HG03342 (cell line): ENCODE results near the gene SLAMF9.

Source experiments
- ATAC-seq: cut with Tn5 transposase; IDR thresholded peaks from one replicate; pipeline ENCODE4 v1.9.1; 2021; ENCODE audit warnings: mild to moderate bottlenecking, moderate library complexity; ENCODE audit not compliant: unreplicated experiment

The SLAMF9 gene

DNA sequence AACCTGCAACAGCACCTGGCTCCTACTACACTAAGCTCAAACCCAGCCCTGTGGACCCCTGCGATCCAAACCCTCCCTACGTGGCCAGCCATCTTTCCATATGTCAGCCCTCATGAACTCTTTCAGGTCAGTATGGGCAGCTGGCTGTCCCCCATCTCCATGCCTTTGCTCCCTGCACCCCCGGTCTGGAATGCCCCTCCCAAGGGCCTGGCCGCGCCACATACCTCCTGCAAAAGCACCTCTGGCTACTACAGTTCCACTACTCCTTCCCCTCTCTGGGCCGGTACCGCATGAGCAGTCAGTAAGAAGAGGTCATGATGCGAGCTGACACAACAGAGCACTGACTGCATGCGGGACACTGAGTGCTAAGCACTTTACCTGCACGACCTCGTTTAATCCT lies 18.7 kb downstream of the SLAMF9 start:
- ATAC-seq, result no peak

DNA sequence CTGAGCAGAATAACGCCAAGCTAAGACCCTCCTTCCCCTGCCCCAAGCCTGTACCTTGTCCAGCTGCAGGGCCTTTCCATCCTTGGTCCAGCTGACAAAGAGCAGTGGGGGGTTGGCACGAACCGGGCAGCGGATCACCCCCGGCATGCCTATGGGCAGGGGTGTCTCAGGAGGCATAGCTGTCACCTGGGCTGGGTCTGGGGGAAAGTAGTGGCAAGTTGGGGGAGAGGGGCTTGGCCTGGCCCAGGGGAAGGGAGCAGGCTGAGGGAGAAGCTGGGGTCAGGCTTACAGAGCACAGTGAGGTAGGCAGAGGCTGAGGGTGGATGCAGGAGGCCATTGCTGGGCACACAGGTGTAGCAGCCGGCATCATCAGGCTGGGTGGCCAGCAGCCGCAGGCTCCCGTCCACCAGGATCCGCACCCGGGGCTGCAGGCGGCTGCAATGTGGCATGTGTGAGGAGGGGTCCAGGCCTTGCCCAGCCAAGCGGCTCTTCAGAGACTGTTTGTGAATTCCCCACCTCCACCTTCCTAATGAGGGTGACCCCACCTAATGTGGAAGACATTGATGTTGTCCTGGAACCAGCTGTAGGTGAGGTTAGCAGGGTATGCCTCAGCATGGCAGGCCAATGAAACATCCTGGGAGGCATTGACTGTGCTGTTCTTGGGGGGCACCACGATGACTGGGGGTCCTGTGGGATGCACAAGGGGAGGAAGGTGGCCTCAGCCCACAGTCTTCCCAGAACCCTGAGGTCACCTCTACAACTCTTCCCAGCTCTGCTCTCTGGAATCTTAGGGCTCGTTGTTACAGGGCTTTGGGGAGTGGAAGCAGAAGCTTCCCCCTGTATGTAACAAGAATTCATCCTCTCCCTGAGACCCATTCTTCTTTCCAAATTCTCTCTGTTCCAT lies 19.6 kb downstream of the SLAMF9 start:
- ATAC-seq, result no peak

- ATAC-seq, result no peak
These were observed 20.7 kb downstream of the SLAMF9 start for GRCh38 chr1:159933347-159933746.

DNA sequence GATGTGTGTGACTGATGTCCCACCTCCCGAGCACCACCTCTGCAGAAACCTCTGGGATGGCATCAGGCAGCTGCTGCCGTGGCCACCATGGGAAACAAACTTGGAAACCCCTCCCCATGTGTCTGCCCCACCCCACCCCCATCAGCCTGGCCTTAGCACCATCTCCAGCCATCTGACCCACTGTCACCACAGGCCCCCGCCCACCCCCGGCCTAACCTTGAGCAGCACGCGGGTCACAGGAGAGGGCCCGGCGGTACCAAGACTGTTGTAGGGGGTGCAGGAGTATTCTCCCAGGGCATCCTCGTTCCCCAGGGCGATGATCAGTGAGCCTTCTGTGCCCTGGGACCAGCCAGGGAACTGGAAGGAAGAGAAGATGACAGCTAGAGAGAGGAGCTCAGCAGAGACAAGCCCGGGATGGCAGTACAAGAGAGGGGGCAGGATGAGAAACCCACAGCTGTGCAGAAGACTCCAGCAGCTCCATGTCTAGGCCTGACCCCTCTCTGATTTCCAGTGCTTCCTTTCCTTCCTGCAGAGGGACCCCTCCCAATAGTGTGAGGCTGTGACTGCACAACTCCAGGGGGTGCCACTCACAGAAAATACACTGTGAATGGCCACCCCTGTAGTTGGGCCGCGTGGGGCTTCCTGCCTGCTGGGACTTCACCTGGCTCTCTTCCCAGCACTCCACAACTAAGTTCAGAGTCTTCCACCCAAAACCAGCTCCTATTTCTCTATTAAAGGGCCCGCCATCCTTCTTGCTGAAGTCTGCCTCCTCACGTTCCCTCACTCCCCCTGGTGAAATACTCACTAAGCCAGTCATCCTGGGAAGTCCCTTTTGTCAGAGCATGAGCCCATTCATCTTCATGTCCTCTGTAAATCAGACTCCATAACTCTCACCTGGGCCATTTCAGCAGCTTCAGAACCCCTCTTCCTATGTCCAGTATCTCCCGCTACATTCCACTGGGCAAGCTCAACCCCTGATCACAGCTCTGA lies 21.4 kb downstream of the SLAMF9 start:
- ATAC-seq, result no peak

DNA sequence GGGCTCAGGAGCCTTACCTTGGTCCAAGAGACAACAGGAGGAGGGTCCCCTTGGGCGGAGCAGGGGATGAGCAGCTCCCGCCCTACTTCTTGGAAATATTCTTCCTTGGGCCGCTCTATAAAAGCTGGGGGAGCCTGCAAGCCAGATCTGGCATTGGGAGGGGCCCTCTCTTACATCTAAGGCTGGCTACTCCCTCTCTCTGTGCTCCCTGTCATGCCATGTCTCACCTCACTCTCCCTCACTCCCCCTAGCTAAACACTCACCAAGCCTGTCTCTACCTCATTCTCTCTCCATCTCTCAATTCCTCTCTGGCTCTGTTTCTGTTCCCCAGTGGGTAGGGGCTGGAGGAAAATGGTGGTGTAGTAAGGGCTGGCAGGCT lies 22.3 kb downstream of the SLAMF9 start:
- ATAC-seq, result no peak

GRCh38 chr1:159931101-159931794 lies 22.8 kb downstream of the SLAMF9 start:
- no peak for ATAC-seq

DNA sequence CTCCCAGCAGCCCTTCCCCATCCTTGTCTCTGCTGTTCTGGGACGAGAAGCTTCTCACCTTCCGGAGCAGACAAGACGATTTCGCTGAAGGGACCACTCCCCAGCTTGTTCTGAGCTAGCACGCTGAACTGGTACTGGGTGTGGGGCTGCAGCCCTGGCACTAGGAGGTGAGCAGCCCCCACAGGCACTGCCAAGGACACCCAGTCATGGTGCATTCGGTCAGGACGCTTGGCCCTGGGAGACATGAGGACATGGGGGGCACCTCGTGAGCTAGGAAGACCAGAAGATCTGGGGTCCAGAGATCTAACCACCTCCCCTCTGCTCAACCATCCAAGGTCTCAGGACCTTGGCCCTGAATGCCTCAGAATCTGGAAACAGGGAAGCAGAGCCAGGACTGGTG lies 23.4 kb downstream of the SLAMF9 start:
- ATAC-seq, result no peak

- ATAC-seq, result no peak
These were observed 23.8 kb downstream of the SLAMF9 start for GRCh38 chr1:159930216-159930615.

DNA sequence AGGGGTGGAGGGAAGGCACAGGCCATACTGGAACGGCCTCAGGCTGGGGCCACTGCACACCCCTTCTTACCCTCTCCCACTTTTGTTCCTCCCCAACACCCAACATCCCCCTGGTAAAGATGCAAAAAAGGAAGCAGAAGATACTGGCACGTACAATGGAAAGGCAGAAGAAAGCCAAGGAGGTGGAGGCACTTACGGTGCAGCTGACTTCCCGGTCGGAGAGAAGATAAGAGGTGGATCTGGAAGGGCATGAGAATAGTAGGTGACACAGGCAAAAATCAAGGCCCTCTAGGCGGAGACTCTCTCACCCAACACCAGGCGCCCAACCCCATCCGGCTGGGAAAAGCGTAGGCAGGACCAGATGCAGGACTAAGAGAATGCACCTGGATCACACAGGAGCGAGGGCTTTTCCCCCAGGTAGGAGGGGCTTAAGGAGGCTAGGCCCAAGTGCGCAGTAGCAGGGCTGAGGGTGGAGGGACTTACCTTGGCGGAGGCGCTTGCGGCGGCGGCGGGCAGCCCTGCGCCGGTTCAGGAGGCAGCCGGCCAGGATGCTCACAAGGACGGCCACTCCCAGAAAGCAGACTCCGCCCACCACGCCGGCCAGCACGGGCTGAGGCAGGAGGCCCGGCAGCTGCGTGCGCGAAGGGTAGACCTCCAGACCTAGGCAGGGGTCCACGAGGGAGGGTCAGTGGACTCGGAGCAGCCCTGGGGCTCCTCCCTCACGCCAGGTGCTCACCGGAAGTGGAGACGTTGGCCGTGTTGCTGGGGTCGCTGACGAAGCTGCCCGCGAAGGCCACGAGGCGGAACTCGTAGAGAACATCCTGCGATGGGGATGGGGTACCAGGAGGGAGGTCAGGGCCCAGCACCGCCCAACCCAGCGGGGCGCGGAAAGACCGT lies 24.6 kb downstream of the SLAMF9 start:
- ATAC-seq, result no peak

DNA sequence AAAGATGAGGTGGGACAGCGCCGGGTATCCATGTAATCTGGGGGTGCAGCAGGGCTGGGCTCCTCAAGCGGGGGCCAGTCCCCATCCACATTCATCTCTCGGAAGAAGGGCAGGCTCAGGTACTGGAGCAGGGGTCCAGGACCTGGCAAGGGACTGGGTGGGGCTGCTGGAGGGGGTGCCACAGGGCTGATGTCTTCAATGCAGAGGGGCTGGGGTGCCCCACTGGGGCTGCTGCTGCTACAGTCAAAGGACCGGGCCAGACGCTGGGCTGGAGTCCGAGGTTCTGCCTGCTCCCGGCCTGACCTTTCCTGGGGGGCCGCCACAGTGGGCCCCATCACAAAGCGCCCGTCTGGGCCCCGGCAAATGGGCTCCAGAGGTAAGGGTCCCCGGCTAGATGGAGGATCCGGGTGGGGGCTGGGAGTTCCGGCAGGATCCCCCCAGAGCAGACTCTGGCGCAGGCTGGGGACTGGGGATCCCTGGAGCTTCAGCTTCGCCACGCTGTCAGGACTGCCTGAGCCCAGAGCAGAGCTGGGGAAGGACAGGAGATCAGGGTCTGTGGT lies 25.5 kb downstream of the SLAMF9 start:
- ATAC-seq, result no peak

GRCh38 chr1:159927849-159928431 lies 26.1 kb downstream of the SLAMF9 start:
- no peak for ATAC-seq

DNA sequence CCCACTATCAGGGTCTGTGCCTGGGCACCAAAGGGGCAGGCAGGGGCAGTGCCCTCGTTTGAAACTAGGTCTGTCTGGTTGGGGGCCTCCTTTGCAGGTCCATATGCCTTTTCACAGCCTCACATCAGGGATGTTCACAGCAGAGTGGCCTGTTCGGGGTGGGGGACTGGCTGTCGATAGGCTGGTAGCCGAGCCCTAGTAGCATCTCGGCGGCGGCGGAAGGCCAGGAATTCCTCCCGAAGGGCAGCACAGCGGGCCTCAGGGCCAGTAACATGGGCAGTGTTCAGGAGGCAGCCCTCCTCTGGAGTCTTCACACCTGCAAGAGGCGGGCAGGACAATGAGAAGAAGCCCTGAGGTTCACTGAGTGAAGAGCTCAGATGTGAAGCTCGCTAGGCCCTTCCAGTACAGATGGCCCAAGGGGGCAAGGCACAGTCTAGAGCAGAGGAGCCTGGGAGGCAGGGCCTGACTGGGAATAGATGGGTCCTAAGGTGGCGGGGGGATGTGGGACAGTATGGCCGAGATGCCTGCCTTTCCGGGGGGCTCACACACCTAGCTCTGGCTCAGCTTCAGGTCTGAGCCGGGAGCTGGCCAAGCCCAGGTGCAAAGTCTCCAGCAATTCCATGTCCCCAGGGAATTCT lies 26.7 kb downstream of the SLAMF9 start:
- no peak for ATAC-seq

GRCh38 chr1:159925719-159926078 lies 28.3 kb downstream of the SLAMF9 start:
- peak; percentile 1 for ATAC-seq

DNA sequence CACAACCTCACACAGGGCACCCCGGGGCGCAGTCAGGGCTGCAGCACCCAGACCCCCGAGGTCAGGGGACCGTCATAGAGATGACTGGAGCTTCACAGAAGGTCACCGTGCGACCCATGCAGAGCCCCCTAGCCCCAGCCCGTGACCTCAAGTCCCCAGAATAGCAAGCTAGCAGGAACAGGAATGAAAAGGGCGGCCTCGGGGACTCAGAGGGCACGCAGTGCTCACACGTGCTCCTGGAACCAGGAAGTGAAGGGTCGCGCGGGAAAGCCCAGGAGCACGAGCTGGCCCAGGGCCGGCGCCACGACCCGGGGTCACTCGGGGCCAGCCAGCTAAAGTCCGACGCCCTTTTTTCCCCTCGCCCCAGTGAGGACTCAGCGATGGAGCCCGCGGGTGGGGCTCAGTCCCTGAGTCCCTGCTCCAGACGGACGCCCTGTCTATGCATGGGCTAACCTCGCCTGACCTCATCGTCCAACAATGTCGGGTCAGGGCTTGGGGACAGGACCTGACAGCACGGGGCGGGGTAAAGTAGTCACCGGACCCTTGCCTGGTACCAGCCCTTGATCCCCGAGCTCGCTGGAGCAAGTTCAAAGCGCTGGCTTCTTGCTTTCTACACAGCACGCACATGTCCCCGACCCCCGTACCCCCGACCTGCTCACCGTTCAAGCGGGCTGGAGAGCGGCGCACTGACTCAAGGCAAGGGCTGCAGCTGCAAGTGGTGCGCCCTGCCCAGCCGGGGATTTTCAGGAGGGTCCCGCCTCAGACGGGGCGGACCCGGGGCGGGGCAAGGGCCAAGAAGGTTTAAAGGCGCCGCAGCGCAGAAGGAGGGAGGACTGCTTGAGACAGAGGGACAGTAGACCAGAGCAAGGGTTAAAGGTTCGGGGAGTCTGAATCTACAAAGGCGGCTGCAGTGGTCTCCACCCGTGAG lies 29.0 kb downstream of the SLAMF9 start, which contains the start of gene TAGLN2:
TSS of gene TAGLN2 (minus strand) at position 717 of the 928 bp plus-strand sequence. CDS start 4,998 bp downstream, outside the sequence.
- peak; percentile 47 for ATAC-seq

GRCh38 chr1:159924025-159924790 lies 29.8 kb downstream of the SLAMF9 start:
- ATAC-seq, result no peak

GRCh38 chr1:159923203-159924024 lies 30.6 kb downstream of the SLAMF9 start:
- peak; percentile 39 for ATAC-seq
